ENCODE measurements around the gene ANKRD36C.

DNA sequence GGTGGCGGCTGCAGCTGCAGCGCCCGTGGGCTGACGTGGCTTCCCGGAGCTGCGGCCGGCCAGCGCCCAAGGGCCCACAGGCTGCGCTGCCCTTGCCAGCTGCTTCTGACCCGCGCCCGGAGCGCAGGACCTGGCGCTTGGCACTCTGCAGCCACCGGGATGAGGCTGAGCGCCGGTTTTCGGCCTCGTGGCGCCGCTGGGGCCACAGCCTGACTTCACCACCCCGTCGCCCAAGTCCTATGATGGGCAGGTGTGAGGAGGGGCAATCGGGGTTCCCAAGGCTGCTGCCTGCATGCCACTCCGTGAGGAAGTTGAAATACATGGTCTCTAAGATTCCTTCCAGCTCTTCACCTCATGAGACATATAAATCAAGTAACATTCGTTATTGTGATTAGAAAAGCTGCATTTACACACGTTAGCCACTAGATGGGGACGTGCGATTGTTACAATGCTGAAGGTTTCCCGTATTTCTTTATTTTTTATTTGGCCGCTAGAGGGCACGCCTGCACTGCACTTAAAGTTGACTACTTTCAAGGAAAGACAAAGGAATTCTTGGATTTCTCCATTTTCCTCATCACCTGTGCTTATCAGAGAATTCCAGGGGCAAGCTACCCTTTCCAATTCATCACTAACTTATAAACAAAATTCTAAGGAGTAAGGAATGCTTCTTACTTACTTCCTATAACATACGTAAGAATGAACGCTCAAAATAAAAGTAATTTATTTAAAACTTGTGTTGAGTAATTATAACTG lies 1.1 kb upstream of the ANKRD36C start:
- TF ChIP-seq, protein P1, sequence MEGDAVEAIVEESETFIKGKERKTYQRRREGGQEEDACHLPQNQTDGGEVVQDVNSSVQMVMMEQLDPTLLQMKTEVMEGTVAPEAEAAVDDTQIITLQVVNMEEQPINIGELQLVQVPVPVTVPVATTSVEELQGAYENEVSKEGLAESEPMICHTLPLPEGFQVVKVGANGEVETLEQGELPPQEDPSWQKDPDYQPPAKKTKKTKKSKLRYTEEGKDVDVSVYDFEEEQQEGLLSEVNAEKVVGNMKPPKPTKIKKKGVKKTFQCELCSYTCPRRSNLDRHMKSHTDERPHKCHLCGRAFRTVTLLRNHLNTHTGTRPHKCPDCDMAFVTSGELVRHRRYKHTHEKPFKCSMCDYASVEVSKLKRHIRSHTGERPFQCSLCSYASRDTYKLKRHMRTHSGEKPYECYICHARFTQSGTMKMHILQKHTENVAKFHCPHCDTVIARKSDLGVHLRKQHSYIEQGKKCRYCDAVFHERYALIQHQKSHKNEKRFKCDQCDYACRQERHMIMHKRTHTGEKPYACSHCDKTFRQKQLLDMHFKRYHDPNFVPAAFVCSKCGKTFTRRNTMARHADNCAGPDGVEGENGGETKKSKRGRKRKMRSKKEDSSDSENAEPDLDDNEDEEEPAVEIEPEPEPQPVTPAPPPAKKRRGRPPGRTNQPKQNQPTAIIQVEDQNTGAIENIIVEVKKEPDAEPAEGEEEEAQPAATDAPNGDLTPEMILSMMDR (IDR thresholded peaks at IDR 0.05), result peak; percentile 84 to 99 (median 98)
- TF ChIP-seq POLR2A (IDR thresholded peaks at IDR 0.05), result peak in 1 of 2 donors; percentile 20

Data from adrenal gland (tissue), 5 donors.